Caco-2 (cell line): ENCODE data around the gene CTTN. TPM values are rescaled to one million over a fixed set of nuclear protein-coding genes. Genes with fewer than 3 reads are reported as not detected.
"Not testable (repeated sequence)": the region's sequence is repeated elsewhere in the genome, so short reads cannot be mapped to it uniquely, and the experiment has no call there.

Experiments used
- BruUV-seq: library from RNA; stranded (reverse); fragments of 400-500 nt; replicated peaks from 2 replicates; lab custom pipeline; 2021; lab: Mats Ljungman, UMichigan
- CTCF ChIA-PET: fragments of 300-600 bp; sonication (Branson Sonifier 250); formaldehyde crosslinking; loops from one replicate; lab custom pipeline; 2022; ENCODE audit warnings: antibody characterized with exemption; lab: Charles Lee
- POLR2A ChIA-PET: fragments of 300-600 bp; sonication (Branson Sonifier 250); formaldehyde crosslinking; loops from one replicate; lab custom pipeline; 2022; ENCODE audit warnings: antibody characterized with exemption; lab: Charles Lee
- DNase-seq, 2 experiments: peaks; one replicate each; pipeline versions ENCODE4 v3.0.0 to v3.0.0-alpha.2; 2020 to 2022
- H3K27me3 ChIP-seq: replicated peaks from 2 replicates; pipeline ENCODE4 v1.6.0; 2011; ENCODE audit warnings: low read length; ENCODE audit not compliant: control insufficient read depth, insufficient read depth
- H3K36me3 ChIP-seq: 2 replicates; pipeline ENCODE4 v1.5.1; 2011; ENCODE audit warnings: low read length; ENCODE audit not compliant: control insufficient read depth, insufficient read depth
- H3K4me1 ChIP-seq: fragments of 250-450 bp; sonication (Bioruptor Pico); 2 replicates; pipeline ENCODE4 v1.5.1; 2020; ENCODE audit warnings: mild to moderate bottlenecking
- H3K4me3 ChIP-seq: 2 replicates; pipeline ENCODE4 v1.5.1; 2011; ENCODE audit warnings: low read depth, mild to moderate bottlenecking, control low read depth, low read length
- H3K9me3 ChIP-seq: fragments of 250-450 bp; sonication (Bioruptor Pico); 2 replicates; pipeline ENCODE4 v1.5.1; 2020; ENCODE audit warnings: mild to moderate bottlenecking, moderate library complexity
- H3K27ac Mint-ChIP-seq: one replicate; pipeline ENCODE4 v1.8.0; 2022; ENCODE audit warnings: mixed read lengths; ENCODE audit not compliant: unreplicated experiment
- H3K27me3 Mint-ChIP-seq: one replicate; pipeline ENCODE4 v1.8.0; 2022; ENCODE audit warnings: mixed read lengths; ENCODE audit not compliant: insufficient read depth, unreplicated experiment
- H3K36me3 Mint-ChIP-seq: one replicate; pipeline ENCODE4 v1.8.0; 2022; ENCODE audit warnings: mild to moderate bottlenecking, mixed read lengths; ENCODE audit not compliant: insufficient read depth, unreplicated experiment
- H3K4me1 Mint-ChIP-seq: one replicate; pipeline ENCODE4 v1.8.0; 2022; ENCODE audit warnings: low read depth, mixed read lengths; ENCODE audit not compliant: unreplicated experiment
- H3K4me3 Mint-ChIP-seq: one replicate; pipeline ENCODE4 v1.8.0; 2022; ENCODE audit warnings: mild to moderate bottlenecking, moderate library complexity, mixed read lengths; ENCODE audit not compliant: unreplicated experiment
- H3K9me3 Mint-ChIP-seq: one replicate; pipeline ENCODE4 v1.8.0; 2022; ENCODE audit warnings: mixed read lengths; ENCODE audit not compliant: unreplicated experiment
- intact Hi-C: fragments of 100-400 bp; cut with micrococcal nuclease; formaldehyde crosslinking; loops from one replicate; pipeline ENCODE4 v1.10.0; 2022; ENCODE audit not compliant: unreplicated experiment
- total RNA-seq: library from RNA; stranded (reverse); gene quantifications from 2 replicates; pipeline ENCODE4 v1.2.3, GENCODE V29; 2022
- TF ChIP-seq, protein P1 (sequence below), 2 experiments: fragments of 200-600 bp in 1 of 2; IDR thresholded peaks; 1 replicate in 1 of 2; 2 replicates in 1 of 2; pipeline versions ENCODE4 v1.5.1 to v1.8.0; 2011 to 2022; ENCODE audit warnings: antibody characterized with exemption in 1 of 2, control low read depth in 1 of 2, inconsistent platforms in 1 of 2, low read depth in 1 of 2, low read length in 1 of 2, mild to moderate bottlenecking in 1 of 2, moderate library complexity in 1 of 2; ENCODE audit not compliant: insufficient read depth in 1 of 2, severe bottlenecking in 1 of 2, unreplicated experiment in 1 of 2

CTTN gene
- total RNA-seq, 1 experiment from 2014 or later: 502 TPM

DNA sequence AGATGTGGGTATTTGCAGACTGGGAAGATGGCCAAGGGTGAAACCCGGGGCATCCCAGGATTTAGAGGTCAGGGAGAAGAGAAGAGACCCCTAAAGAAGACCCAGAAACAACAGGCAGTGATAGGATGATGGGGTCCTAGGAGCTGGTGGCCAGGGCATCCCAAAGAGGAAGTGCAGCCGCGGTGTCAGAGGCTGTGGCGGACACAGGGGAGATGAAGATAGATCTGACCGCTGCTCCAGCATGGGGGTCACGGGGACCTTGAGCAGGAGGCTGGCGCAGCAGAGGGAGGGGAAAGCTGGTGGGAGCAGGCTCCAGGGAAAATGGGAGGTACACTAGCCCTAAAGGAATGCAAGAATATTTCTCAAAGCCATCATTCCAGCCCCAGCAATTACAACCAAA, 47.3 kb downstream of the CTTN start:
- no peaks in the 10 kb centered on the region for H3K4me1 ChIP-seq
- CTCF ChIA-PET: no interaction called here
- H3K4me3 Mint-ChIP-seq: no peak overlapping the region
- H3K36me3 ChIP-seq: no peaks in the 10 kb centered on the region
- no TSS peak for BruUV-seq
- H3K27me3 ChIP-seq: no peaks in the 10 kb centered on the region
- no peak overlapping the region for H3K27ac Mint-ChIP-seq
- DNase-seq: no peak
- H3K9me3 ChIP-seq: peaks cover 24% of the 10 kb centered on the region
- TF ChIP-seq, protein P1, sequence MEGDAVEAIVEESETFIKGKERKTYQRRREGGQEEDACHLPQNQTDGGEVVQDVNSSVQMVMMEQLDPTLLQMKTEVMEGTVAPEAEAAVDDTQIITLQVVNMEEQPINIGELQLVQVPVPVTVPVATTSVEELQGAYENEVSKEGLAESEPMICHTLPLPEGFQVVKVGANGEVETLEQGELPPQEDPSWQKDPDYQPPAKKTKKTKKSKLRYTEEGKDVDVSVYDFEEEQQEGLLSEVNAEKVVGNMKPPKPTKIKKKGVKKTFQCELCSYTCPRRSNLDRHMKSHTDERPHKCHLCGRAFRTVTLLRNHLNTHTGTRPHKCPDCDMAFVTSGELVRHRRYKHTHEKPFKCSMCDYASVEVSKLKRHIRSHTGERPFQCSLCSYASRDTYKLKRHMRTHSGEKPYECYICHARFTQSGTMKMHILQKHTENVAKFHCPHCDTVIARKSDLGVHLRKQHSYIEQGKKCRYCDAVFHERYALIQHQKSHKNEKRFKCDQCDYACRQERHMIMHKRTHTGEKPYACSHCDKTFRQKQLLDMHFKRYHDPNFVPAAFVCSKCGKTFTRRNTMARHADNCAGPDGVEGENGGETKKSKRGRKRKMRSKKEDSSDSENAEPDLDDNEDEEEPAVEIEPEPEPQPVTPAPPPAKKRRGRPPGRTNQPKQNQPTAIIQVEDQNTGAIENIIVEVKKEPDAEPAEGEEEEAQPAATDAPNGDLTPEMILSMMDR (IDR thresholded peaks at IDR 0.05; ENCODE audit: insufficient read depth in 1 of 2, low read depth in 1 of 2, low read length in 1 of 2, severe bottlenecking in 1 of 2, unreplicated experiment in 1 of 2): no peak
- no peaks in the 10 kb centered on the region for H3K27me3 Mint-ChIP-seq
- no peak overlapping the region for H3K4me3 ChIP-seq
- H3K4me1 Mint-ChIP-seq: no peaks in the 10 kb centered on the region
- intact Hi-C loops: no loop called here
- POLR2A ChIA-PET: no interaction called here
- H3K9me3 Mint-ChIP-seq: peaks cover 26% of the 10 kb centered on the region
- peaks cover 7% of the 10 kb centered on the region for H3K36me3 Mint-ChIP-seq

DNA sequence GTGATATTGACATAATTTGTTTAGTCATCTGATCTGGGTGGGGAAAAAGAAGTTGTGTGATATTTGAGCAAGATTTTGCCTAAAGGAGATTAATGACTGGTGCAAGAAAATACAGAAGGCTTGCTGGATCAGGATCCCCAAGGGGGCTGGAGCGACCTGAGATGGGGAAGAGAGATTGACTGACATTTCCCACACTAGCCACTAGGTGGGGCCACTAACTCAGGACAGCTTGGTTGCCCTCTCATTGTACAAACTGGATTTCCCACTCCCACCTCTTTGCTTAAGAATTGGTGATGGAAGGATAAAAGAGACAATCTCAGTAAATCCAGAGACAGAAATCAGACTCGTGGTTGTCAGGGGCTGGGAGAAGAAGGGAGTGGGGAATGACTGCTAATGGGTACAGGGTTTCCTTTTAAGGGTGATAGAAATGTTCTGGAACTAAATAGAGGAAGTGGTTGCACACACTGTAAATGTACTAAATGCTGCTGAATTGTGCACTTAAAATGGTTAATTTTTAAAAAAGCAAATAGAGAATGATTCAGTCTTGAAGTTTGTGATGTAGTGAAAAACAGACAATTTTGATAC, 50.7 kb downstream of the CTTN start:
- Mint-ChIP-seq H3K4me1 (no peaks in the 10 kb centered on the region), H3K36me3 (no peaks in the 10 kb centered on the region), H3K9me3 (peaks cover 27% of the 10 kb centered on the region), H3K4me3 (no peak overlapping the region), H3K27me3 (no peaks in the 10 kb centered on the region), H3K27ac (no peak overlapping the region)
- no TSS peak for BruUV-seq
- intact Hi-C loops: no loop called here
- H3K9me3 ChIP-seq: peaks cover 25% of the 10 kb centered on the region
- no peak for DNase-seq
- H3K27me3 ChIP-seq: no peaks in the 10 kb centered on the region
- ChIA-PET CTCF (no interaction called here), POLR2A (no interaction called here)
- no peaks in the 10 kb centered on the region for H3K4me1 ChIP-seq
- no peaks in the 10 kb centered on the region for H3K36me3 ChIP-seq
- H3K4me3 ChIP-seq: no peak overlapping the region
- TF ChIP-seq, protein P1 (IDR thresholded peaks at IDR 0.05; ENCODE audit: insufficient read depth in 1 of 2, low read depth in 1 of 2, low read length in 1 of 2, severe bottlenecking in 1 of 2, unreplicated experiment in 1 of 2): peak; percentile 48 to 75

- Histone ChIP-seq H3K9me3 (peaks cover 14% of the 10 kb centered on the region), H3K27me3 (no peaks in the 10 kb centered on the region), H3K4me3 (no peak overlapping the region), H3K36me3 (no peaks in the 10 kb centered on the region), H3K4me1 (no peaks in the 10 kb centered on the region)
- no TSS peak for BruUV-seq
- Mint-ChIP-seq H3K36me3 (no peaks in the 10 kb centered on the region), H3K4me3 (no peak overlapping the region), H3K27me3 (no peaks in the 10 kb centered on the region), H3K4me1 (peaks cover 21% of the 10 kb centered on the region), H3K27ac (no peak overlapping the region), H3K9me3 (peaks cover 14% of the 10 kb centered on the region)
- ChIA-PET CTCF (interaction anchor here (0.6 kb wide), 1 partner anchor 13 kb away, joined by 3 read pairs; no protein-coding TSS in a partner anchor), POLR2A (no interaction called here)
- DNase-seq: no peak
- intact Hi-C loops: no loop called here
- TF ChIP-seq, protein P1 (IDR thresholded peaks at IDR 0.05; ENCODE audit: insufficient read depth in 1 of 2, low read depth in 1 of 2, low read length in 1 of 2, severe bottlenecking in 1 of 2, unreplicated experiment in 1 of 2): no peak
Observed at GRCh38 chr11:70454197-70454767, 56.0 kb downstream of the CTTN start.

DNA sequence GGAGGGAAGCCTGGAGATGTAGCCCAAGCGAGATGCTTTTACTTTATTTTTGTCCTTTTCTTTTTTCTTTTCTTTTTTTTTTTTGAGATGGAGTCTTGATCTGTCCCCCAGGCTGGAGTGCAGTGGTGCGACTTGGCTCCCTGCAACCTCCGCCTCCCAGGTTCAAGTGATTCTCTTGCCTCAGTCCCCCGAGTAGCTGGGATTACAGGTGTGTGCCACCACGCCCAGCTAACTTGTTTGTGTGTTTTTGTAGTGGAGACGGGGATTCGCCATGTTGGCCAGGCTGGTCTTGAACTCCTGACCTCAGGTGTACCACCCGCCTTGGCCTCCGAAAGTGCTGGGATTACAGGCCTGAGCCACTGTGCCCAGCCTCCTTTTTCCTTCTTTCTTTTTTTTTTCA, 56.5 kb downstream of the CTTN start:
- H3K27me3 ChIP-seq, H3K27me3 Mint-ChIP-seq, BruUV-seq, POLR2A ChIA-PET, H3K4me3 Mint-ChIP-seq, H3K27ac Mint-ChIP-seq, H3K36me3 Mint-ChIP-seq, H3K9me3 Mint-ChIP-seq, H3K36me3 ChIP-seq, DNase-seq, H3K9me3 ChIP-seq, intact Hi-C loops, H3K4me3 ChIP-seq, H3K4me1 ChIP-seq: not testable (repeated sequence)
- peaks cover 21% of the 10 kb centered on the region for H3K4me1 Mint-ChIP-seq
- CTCF ChIA-PET: interaction anchor here (0.6 kb wide), 1 partner anchor 12 kb away, joined by 3 read pairs; no protein-coding TSS in a partner anchor
